SK-N-SH (cell line): ENCODE data around the gene BAHCC1. TPM values are rescaled to one million over a fixed set of nuclear protein-coding genes. Genes with fewer than 3 reads are reported as not detected.
A peak's percentile ranks its signal among the peaks of the same experiment; 100 is the strongest.

ENCODE experiments used
- CTCF ChIA-PET: fragments of 300-600, 350-600 bp; formaldehyde crosslinking; extraction: SDS; loops from one replicate; lab custom pipeline; 2021; lab: Yijun Ruan, JAX
- POLR2A ChIA-PET: fragments of 350-600 bp; sonication (Branson Sonifier 250); formaldehyde crosslinking; extraction: SDS; loops from one replicate; lab custom pipeline; 2020; ENCODE audit warnings: antibody characterized with exemption, inconsistent platforms; lab: Yijun Ruan, JAX
- DNase-seq: peaks from one replicate; pipeline ENCODE4 v3.0.0; 2012
- H2AFZ ChIP-seq: fragments of 200-600 bp; sonication (generic); 2 replicates; pipeline ENCODE4 v1.8.1; 2016; ENCODE audit warnings: antibody characterized with exemption, mild to moderate bottlenecking, low read depth
- H3F3A ChIP-seq: fragments of 200-600 bp; sonication (generic); replicated peaks from 2 replicates; pipeline ENCODE3; 2016; ENCODE audit warnings: antibody characterized with exemption, mild to moderate bottlenecking; ENCODE audit not compliant: insufficient read depth
- H3K27ac ChIP-seq, 2 experiments: fragments of 200-500 bp in 1 of 2; fragments of 200-600 bp in 1 of 2; sonication (Bioruptor generic) in 1 of 2; sonication (generic), shearing (Covaris generic) in 1 of 2; 2 replicates each; pipeline versions ENCODE4 v1.5.1 to v1.6.1; 2014 to 2016; ENCODE audit warnings: low read depth in 2 of 2, inconsistent platforms in 1 of 2, low read length in 1 of 2, mild to moderate bottlenecking in 1 of 2, mixed read lengths in 1 of 2
- H3K27me3 ChIP-seq: fragments of 200-600 bp; sonication (generic), shearing (Covaris generic); 2 replicates; pipeline ENCODE4 v1.6.1; 2016; ENCODE audit warnings: mixed run types; ENCODE audit not compliant: insufficient read depth
- H3K36me3 ChIP-seq, 2 experiments: fragments of 200-500 bp in 1 of 2; fragments of 200-600 bp in 1 of 2; sonication (Bioruptor generic) in 1 of 2; sonication (generic) in 1 of 2; replicated peaks in 1 of 2; 2 replicates each; pipeline versions ENCODE3 to v1.5.1; 2014 to 2016; ENCODE audit warnings: low read length in 1 of 2, mild to moderate bottlenecking in 1 of 2; ENCODE audit not compliant: insufficient read depth in 2 of 2, control insufficient read depth in 1 of 2
- H3K4me1 ChIP-seq, 2 experiments: fragments of 200-500 bp in 1 of 2; fragments of 200-600 bp in 1 of 2; sonication (Bioruptor generic) in 1 of 2; sonication (generic), shearing (Covaris generic) in 1 of 2; 2 replicates each; pipeline versions ENCODE4 v1.5.1 to v1.6.1; 2014 to 2016; ENCODE audit warnings: low read depth in 1 of 2, low read length in 1 of 2, mixed run types in 1 of 2; ENCODE audit not compliant: insufficient read depth in 2 of 2, control insufficient read depth in 1 of 2
- H3K4me2 ChIP-seq: fragments of 200-600 bp; sonication (generic), shearing (Covaris generic); 2 replicates; pipeline ENCODE4 v1.6.1; 2017; ENCODE audit warnings: mixed run types
- H3K4me3 ChIP-seq, 2 experiments: fragments of 200-500 bp in 1 of 2; fragments of 200-600 bp in 1 of 2; sonication (Bioruptor generic) in 1 of 2; sonication (generic), shearing (Covaris generic) in 1 of 2; 2 replicates each; pipeline versions ENCODE4 v1.5.1 to v1.8.1; 2014 to 2016; ENCODE audit warnings: low read depth in 2 of 2, inconsistent platforms in 1 of 2, low read length in 1 of 2, mild to moderate bottlenecking in 1 of 2, mixed read lengths in 1 of 2, moderate library complexity in 1 of 2
- H3K79me2 ChIP-seq: fragments of 200-600 bp; sonication (generic); 2 replicates; pipeline ENCODE4 v1.8.1; 2017; ENCODE audit warnings: mild to moderate bottlenecking; ENCODE audit not compliant: insufficient read depth
- H3K9ac ChIP-seq: fragments of 200-600 bp; sonication (generic); 2 replicates; pipeline ENCODE4 v1.6.1; 2017; ENCODE audit warnings: mixed run types
- H3K9me2 ChIP-seq: fragments of 200-600 bp; sonication (generic); 2 replicates; pipeline ENCODE4 v1.6.1; 2017; ENCODE audit warnings: mixed run types
- H3K9me3 ChIP-seq: fragments of 200-600 bp; sonication (generic); 2 replicates; pipeline ENCODE4 v1.6.1; 2017; ENCODE audit warnings: mixed run types, mild to moderate bottlenecking, moderate library complexity
- H4K20me1 ChIP-seq: fragments of 200-600 bp; sonication (generic); 2 replicates; pipeline ENCODE4 v1.6.1; 2017; ENCODE audit warnings: mild to moderate bottlenecking, mixed run types; ENCODE audit not compliant: insufficient read depth
- CHD2 ChIP-seq: fragments of 150-350 bp; IDR thresholded peaks from 2 replicates; pipeline ENCODE4 v1.6.1; 2018; ENCODE audit warnings: low read length; ENCODE audit not compliant: partially characterized antibody
- EZH2phosphoT487 ChIP-seq: fragments of 200-600 bp; sonication (generic); IDR thresholded peaks from 2 replicates; pipeline ENCODE4 v1.6.1; 2017; ENCODE audit warnings: low read depth, mixed run types, mild to moderate bottlenecking, antibody characterized with exemption, moderate library complexity, borderline replicate concordance
- FOXM1 ChIP-seq: IDR thresholded peaks from 2 replicates; pipeline ENCODE4 v1.4.0; 2012; ENCODE audit warnings: low read depth, mild to moderate bottlenecking
- GABPA ChIP-seq: IDR thresholded peaks from 2 replicates; pipeline ENCODE4 v1.4.0; 2012; ENCODE audit warnings: low read depth, mild to moderate bottlenecking
- GATA2 ChIP-seq: sonication (generic); formaldehyde crosslinking; IDR thresholded peaks from 2 replicates; pipeline ENCODE4 v1.5.0; 2020; ENCODE audit warnings: mild to moderate bottlenecking, missing genetic modification reagents
- IRF3 ChIP-seq: fragments of 150-350 bp; IDR thresholded peaks from 2 replicates; pipeline ENCODE4 v1.6.1; 2016; ENCODE audit warnings: mild to moderate bottlenecking, low read depth, low read length
- MAX ChIP-seq: IDR thresholded peaks from 2 replicates; pipeline ENCODE4 v1.4.0; 2012; ENCODE audit warnings: low read depth
- MEF2A ChIP-seq: IDR thresholded peaks from 2 replicates; pipeline ENCODE4 v1.4.0; 2012; ENCODE audit warnings: low read depth, borderline replicate concordance
- MXI1 ChIP-seq: IDR thresholded peaks from 2 replicates; pipeline ENCODE4 v1.6.1; 2012; ENCODE audit warnings: mild to moderate bottlenecking, low read depth, low read length, improper control_type of control experiment
- NFIC ChIP-seq: IDR thresholded peaks from 2 replicates; pipeline ENCODE4 v1.4.0; 2012; ENCODE audit warnings: borderline replicate concordance
- PBX3 ChIP-seq: IDR thresholded peaks from 2 replicates; pipeline ENCODE4; 2012
- POLR2AphosphoS5 ChIP-seq: IDR thresholded peaks from 2 replicates; pipeline ENCODE4 v1.6.1; 2012; ENCODE audit warnings: low read depth, low read length
- REST ChIP-seq: IDR thresholded peaks from 2 replicates; pipeline ENCODE4 v1.6.1; 2012; ENCODE audit warnings: mild to moderate bottlenecking, low read depth, low read length, moderate library complexity
- RFX5 ChIP-seq: IDR thresholded peaks from 2 replicates; pipeline ENCODE4 v1.6.1; 2012; ENCODE audit warnings: mild to moderate bottlenecking, improper control_type of control experiment, low read length
- RXRA ChIP-seq: IDR thresholded peaks from 2 replicates; pipeline ENCODE4 v1.4.0; 2012; ENCODE audit warnings: low read depth, mild to moderate bottlenecking, borderline replicate concordance
- SIN3A ChIP-seq: IDR thresholded peaks from 2 replicates; pipeline ENCODE4 v1.6.1; 2012; ENCODE audit warnings: low read depth, mild to moderate bottlenecking, low read length, moderate library complexity, borderline replicate concordance
- SMC3 ChIP-seq: IDR thresholded peaks from 2 replicates; pipeline ENCODE4 v1.6.1; 2012; ENCODE audit warnings: low read depth, low read length, improper control_type of control experiment
- TCF12 ChIP-seq: IDR thresholded peaks from 2 replicates; pipeline ENCODE4 v1.4.0; 2012
- TEAD4 ChIP-seq: IDR thresholded peaks from 2 replicates; pipeline ENCODE4 v1.4.0; 2012; ENCODE audit warnings: mild to moderate bottlenecking, borderline replicate concordance; ENCODE audit not compliant: insufficient read depth
- WGBS: methylation state at CpG from one replicate; pipeline ENCODE4 v1.1.6; 2017; ENCODE audit warnings: low lambda C conversion rate; 5-methylcytosine and 5-hydroxymethylcytosine counted together
- polyA plus RNA-seq, 3 experiments: library from polyadenylated mRNA; depleted of rRNA; stranded (reverse); fragments of >200 nt; gene quantifications; 2 replicates each; pipeline ENCODE4 v1.2.3, GENCODE V29; 2012

Gene BAHCC1
- polyA plus RNA-seq, 1 of the 3 experiments (the other 2 are of a cell fraction): 6.4 TPM

- Histone ChIP-seq H3K27ac (no peak overlapping the region), H3K79me2 (no peaks in the 10 kb centered on the region), H4K20me1 (no peaks in the 10 kb centered on the region), H3K4me3 (peak overlapping the region; percentile 14 to 17; a peak in 2 of 4 replicates), H3K27me3 (no peaks in the 10 kb centered on the region), H3K9me3 (no peaks in the 10 kb centered on the region), H2AFZ (no peak overlapping the region), H3K36me3 (no peaks in the 10 kb centered on the region), H3K9me2 (no peaks in the 10 kb centered on the region), H3F3A (peaks cover 7% of the 10 kb centered on the region)
- DNase-seq: peak; percentile 99
- WGBS: 63% methylated on average over 38 of the region's 94 CpGs
- ChIA-PET CTCF (interaction anchor here (0.6 to 8.1 kb wide), 15 partner anchors 20 to 383 kb away, joined by 3 to 140 read pairs (median 4); partner anchors contain the start of gene BAHCC1), POLR2A (interaction anchor here (0.5 kb wide), 1 partner anchor 241 kb away, joined by 3 read pairs; no protein-coding TSS in a partner anchor)
- TF ChIP-seq MAX (peak; percentile 78), EZH2phosphoT487 (no peak), CHD2 (peak; percentile 20), MXI1 (0 out of 2 replicates have a peak, but pooled peaks have one; percentile 22), IRF3 (0 out of 2 replicates have a peak, but pooled peaks have one; percentile 29), GATA2 (CRISPR knock-in tag) (no peak)
- TF ChIP-seq, all 33 proteins: peak for 4
- no peak overlapping the region for H3K9ac ChIP-seq
- H3K4me2 ChIP-seq: peak overlapping the region; percentile 56
- peaks cover 0 to 48% of the 10 kb centered on the region in 2 experiments; a peak in 2 of 4 replicates for H3K4me1 ChIP-seq
Observed at GRCh38 chr17:81481073-81481799, 86.0 kb downstream of the BAHCC1 start.

GRCh38 chr17:81481815-81482505 is 86.7 kb downstream of the BAHCC1 start:
- H3K4me1 ChIP-seq: peaks cover 0 to 48% of the 10 kb centered on the region in 2 experiments; a peak in 2 of 4 replicates
- H4K20me1 ChIP-seq: no peaks in the 10 kb centered on the region
- H3K9ac ChIP-seq: no peak overlapping the region
- no peak overlapping the region for H3K27ac ChIP-seq
- no peaks in the 10 kb centered on the region for H3K9me2 ChIP-seq
- H3K36me3 ChIP-seq: no peaks in the 10 kb centered on the region
- H3K27me3 ChIP-seq: no peaks in the 10 kb centered on the region
- ChIA-PET CTCF (interaction anchor here (0.5 to 8.1 kb wide), 16 partner anchors 9 to 384 kb away, joined by 3 to 140 read pairs (median 5); partner anchors contain the start of genes BAHCC1 and SLC38A10), POLR2A (interaction anchor here (0.8 kb wide), 1 partner anchor 62 kb away, joined by 4 read pairs; no protein-coding TSS in a partner anchor)
- WGBS: 91% methylated on average over 16 of the region's 18 CpGs
- H3K79me2 ChIP-seq: no peaks in the 10 kb centered on the region
- peaks cover 14% of the 10 kb centered on the region for H3F3A ChIP-seq
- no peaks in the 10 kb centered on the region for H3K9me3 ChIP-seq
- H2AFZ ChIP-seq: no peak overlapping the region
- H3K4me2 ChIP-seq: peak overlapping the region; percentile 56
- no peak for DNase-seq
- H3K4me3 ChIP-seq: peak overlapping the region; percentile 14 to 17; a peak in 2 of 4 replicates
- TF ChIP-seq RFX5: no peak
- no peak for TF ChIP-seq TCF12
- no peak for TF ChIP-seq TEAD4
- no peak for TF ChIP-seq MAX
- no peak for TF ChIP-seq RXRA
- no peak for TF ChIP-seq PBX3
- no peak for TF ChIP-seq POLR2AphosphoS5
- TF ChIP-seq SIN3A: no peak
- TF ChIP-seq REST: no peak
- no peak for TF ChIP-seq SMC3
- TF ChIP-seq GABPA: no peak
- TF ChIP-seq MEF2A: no peak
- TF ChIP-seq FOXM1: no peak
- no peak for TF ChIP-seq NFIC
